Adipose tissue (tissue), 3 donors: ENCODE results near the gene ERC1. TPM values are rescaled to one million over a fixed set of nuclear protein-coding genes. Genes with fewer than 3 reads are reported as not detected.

ENCODE experiments used
- H3K27ac ChIP-seq: one replicate; pipeline ENCODE4 v1.5.1; 2013; ENCODE audit warnings: low read depth, low read length
- WGBS, 3 donors: extraction: QIAGEN DNeasy Blood & Tissue Kit; methylation state at CpG; one replicate each; pipeline ENCODE4 v1.1.7; 2013; 5-methylcytosine and 5-hydroxymethylcytosine counted together
- polyA plus RNA-seq, 3 donors: library from polyadenylated mRNA; stranded (reverse); fragments of 200-250 nt; gene quantifications; one replicate each; pipeline ENCODE4 v1.2.3, GENCODE V29; 2013
- donor health status: healthy with polysubstance abuse.
- donor health status: Bipolar disorder and iron deficiency.
- donor health status: healthy.

The ERC1 gene
- polyA plus RNA-seq, 3 donors, result 4.0 to 16.4 (median 12.8) TPM

DNA sequence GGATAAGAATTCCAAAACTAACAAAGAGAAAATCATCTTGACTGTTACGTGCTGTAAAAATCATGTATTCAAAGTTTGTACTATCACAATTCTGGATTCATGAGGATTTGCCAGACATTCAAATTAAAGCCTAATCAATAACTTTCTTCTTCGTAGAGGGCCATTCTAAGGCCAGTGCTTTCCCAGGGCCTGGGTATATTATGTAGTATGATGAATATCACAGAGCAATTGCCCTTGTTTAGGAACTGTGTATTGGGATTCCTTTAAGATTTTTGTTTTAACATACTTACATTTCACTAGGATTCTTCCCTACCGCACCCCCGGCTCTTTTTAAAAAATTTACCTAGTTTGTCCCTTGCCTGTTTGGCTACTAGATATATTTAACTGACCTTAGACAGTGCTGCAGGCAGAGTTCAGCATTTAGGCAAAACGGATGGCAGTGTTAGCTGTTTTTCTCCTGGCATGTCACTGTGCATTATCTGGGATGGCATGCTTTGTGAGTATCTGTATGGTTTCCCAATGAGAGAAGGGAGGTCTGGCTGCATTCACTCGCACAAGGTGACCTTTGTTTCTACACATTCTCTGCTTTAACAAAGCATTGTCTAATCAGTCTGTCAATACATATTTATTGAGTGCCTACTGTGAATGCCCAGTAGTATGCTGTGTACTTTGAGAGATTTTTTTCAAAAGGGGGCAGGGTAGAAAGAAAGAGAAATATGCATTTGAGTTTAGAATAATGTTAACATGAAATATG, 63.3 kb downstream of the ERC1 start:
- WGBS, 3 donors, result 32 to 79% (median 76%) methylated on average over 6 of the region's 6 CpGs

DNA sequence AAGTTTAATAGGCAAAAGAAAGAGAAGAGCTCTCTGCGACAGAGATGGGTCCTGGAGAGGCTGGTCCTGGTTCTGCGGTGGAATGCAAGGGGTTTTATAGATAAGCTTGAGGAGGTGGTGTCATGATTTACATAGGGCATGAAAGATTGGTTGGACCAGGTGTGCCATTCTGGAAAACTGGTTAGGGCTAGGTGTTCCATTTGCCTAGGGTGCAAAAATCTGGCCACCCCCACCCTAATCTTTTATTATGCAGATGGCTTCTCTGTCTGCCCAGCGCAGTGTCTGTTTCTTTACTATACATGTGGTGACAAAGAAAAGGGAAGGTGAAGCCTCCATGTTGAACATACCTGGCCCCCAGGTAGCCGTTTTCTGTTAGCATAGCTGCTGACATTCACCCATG, 65.4 kb downstream of the ERC1 start:
- H3K27ac ChIP-seq, result no peak overlapping the region
- WGBS, 3 donors, result 88 to 94% (median 91%) methylated on average over 4 of the region's 4 CpGs

More for the DNA sequence above, 63.3 kb downstream of the ERC1 start:
- no peak overlapping the region for H3K27ac ChIP-seq

DNA sequence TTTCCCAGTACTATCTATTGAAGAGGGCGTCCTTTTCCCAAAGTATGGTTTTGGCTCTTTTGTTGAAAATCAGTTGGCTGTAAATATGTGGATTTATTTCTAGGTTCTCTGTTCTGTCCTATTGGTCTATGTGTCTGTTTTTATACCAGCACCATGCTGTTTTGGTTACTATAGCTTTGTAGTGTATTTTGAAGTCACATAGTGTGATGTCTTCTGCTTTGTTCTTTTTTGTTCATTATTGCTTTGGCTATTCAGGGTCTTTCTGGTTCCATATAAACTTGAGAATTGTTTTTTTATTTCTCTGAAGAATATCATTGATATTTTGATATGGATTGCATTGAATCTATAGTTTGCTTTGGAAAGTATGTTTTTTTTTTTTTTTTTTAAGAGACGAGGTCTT, 67.4 kb downstream of the ERC1 start:
- 97 to 100% (median 98%) methylated on average over 2 of the region's 2 CpGs for WGBS, 3 donors

DNA sequence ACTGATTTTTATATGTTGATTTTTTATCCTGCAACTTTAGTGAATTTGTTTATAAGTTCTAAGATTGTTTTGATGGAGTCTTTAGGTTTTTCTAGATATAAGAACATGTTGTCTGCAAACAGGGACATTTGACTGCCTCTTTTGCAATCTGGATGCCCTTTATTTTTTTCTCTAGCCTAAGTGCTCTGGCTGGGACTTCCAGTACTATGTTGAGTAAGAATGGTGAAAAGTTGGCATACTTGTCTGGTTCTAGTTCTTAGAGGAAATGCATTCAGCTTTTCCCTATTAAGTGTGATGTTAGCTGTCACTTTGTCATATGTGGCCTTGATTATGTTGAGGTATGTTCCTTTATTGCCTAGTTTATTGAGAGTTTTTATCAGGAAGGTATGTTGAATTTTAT, 68.1 kb downstream of the ERC1 start:
- H3K27ac ChIP-seq, result no peak overlapping the region

More for the DNA sequence above, 67.4 kb downstream of the ERC1 start:
- H3K27ac ChIP-seq, result no peak overlapping the region

DNA sequence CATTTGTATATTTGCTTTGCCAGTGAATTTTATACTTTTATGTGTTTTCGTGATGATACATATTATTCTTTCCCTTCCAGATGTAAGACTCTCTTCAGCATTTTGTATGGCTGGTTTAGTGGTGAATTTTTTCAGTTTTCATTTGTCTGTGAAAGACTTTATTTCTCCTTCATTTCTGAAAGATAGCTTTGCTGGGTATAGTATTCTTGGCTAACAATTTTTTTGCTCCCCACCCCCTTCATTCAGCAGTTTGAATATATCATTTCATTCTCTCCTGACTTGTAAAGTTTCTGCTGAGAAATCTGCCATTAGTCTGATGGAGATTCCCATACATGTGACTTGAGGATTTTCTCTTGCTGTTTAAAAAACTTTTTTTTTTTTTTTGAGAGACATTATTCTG, 72.8 kb downstream of the ERC1 start:
- 90 to 98% (median 94%) methylated on average over 1 of the region's 1 CpG for WGBS, 3 donors
- H3K27ac ChIP-seq, result no peak overlapping the region

DNA sequence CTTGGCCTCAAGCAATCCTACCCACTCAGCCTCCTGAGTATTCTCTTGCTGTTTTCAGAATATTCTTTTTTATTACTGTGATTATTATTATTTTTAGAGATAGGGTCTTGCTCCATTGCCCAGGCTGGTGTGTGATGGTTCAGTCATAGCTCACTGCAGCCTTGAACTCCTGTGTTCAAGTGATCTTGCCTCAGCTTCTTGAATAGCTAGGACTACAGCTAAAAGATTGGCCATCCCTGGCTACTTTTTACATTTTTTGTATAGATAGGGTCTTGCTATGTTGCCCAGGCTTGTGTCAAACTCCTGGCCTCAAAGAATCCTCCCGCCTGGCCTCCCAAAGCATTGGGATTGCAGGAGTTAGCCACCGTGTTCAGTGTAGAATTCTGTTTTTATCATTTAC, 73.3 kb downstream of the ERC1 start:
- H3K27ac ChIP-seq, result no peak overlapping the region
- 94 to 98% (median 96%) methylated on average over 2 of the region's 2 CpGs for WGBS, 3 donors

DNA sequence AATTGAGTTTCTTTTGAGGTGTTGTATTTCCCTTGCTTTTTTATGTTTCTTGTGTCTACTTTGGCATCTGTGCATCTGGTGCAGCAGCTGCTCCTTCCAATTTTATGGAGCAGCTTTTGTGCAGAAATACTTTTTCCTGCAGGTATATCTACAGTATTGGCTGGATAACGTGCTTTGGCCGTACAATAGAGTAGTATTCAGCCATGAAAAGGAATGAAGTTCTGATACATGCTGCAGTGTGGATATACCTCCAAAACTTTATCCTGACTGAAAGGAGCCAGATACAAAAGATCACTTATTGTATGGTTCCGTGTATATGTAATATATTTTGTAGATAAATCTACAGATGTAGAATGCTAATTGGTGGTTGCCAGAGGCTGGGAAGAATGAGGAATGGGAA, 74.6 kb downstream of the ERC1 start:
- H3K27ac ChIP-seq, result no peak overlapping the region
- 93 to 98% (median 97%) methylated on average over 3 of the region's 3 CpGs for WGBS, 3 donors

DNA sequence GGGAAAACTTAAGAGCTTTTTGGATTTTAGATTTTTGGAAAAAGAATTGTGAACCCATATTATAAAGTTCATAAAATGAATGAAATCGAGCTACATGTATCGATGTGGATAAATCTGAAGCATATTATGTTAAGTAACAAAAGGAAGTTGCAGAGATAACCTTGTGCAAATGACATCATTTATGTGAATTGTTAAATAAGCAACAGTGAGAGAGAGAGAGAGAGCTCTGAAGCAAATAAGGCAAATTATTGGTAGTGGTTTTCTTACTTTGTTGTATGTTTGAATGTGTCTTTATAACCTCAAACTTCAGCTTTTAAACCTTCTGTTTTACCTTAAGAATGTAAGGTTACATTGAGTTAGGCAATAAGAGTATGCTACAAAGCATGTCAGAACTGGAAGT, 78.8 kb downstream of the ERC1 start:
- WGBS, 3 donors, result 76 to 87% (median 76%) methylated on average over 2 of the region's 2 CpGs
- no peak overlapping the region for H3K27ac ChIP-seq

DNA sequence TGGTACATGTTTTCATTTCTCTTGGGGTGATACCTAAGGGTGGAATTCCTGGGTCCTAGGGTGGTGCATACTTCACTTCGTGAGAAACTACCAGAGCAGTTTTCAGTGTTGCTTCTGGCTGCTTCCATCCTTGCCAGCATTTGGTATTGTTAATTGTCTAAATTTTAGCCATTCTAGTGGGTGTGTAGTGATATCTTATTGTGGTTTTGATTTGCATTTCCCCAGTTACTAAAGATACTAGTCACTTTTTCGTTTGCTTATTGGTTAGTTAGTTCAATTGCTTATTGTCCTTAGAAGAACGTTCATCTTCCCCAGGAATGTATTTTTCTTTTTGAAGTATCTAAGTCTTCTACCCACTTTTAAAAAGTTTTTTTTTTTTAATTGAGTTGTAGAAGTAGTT, 80.2 kb downstream of the ERC1 start:
- no peak overlapping the region for H3K27ac ChIP-seq
- 78 to 84% (median 80%) methylated on average over 3 of the region's 3 CpGs for WGBS, 3 donors

DNA sequence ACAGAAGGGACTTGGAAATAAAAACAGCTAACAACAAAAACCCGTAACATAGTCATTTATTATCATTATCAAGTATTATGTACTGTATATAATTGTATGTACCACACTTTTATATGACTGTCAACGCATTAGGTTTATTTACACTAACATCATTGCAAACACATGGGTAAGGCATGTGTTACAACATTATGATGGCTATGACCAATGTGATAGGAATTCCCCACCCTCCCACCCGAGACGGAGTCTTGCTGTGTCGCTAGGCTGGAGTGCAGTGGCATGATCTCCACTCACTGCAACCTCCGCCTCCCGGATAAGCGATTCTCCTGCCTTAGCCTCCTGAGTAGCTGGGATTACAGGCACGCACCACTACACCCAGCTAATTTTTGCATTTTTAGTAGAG, 82.6 kb downstream of the ERC1 start:
- WGBS, 3 donors, result 96 to 97% (median 97%) methylated on average over 9 of the region's 9 CpGs
- H3K27ac ChIP-seq, result no peak overlapping the region

DNA sequence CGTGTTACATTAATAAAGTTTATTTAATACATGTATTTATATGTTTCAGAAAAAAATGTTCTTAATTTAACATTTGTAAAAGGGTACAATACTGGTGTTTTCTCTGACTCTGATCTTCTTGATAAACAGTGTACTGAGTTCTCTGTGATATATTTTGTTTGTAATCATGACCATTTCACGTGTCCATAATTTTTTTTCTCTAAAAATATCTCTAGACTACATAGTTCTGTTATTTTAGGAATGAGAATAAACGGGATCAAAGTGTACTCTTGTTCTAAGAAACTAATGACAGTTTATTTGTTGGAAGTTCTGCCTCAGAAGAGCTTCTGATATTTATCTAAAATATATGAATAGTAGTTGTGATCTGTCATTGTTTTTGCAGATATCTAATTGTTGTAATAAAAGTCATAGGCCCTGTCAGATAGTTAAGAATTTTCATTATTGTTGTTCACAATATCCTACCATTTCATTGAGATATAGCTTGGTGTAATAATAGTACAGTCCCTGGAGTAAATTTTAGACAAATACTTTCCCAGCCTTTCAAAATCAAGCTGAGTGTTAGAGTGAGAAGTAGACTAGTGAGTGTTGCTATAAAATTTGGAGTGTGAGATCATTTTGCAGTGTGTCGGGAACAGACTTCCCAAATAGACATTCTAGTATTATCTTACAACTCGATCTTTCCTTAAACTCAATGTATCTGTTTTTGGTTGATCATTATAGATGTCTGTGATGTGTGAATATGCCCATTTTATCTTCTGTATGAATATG, 86.2 kb downstream of the ERC1 start:
- WGBS, 3 donors, result 60 to 65% (median 60%) methylated on average over 5 of the region's 5 CpGs
- H3K27ac ChIP-seq, result no peak overlapping the region

DNA sequence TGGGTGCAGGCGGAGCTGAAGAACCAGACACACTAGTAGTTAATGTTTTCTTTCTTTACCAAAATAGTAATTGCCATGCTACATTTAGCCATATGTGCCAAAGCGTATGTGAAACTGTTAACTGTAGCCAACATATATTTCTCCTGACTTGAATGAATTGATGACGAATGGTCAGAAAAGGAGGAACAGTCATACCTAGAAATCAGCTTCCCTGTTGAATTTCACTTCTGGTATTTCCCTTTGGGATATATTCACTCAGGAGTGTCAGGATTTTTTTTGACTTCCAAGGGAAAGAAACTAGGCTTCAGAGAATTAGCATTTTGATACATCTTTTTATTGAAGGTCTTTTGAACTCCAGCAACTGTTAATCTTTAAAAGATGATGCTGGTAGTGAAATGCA, 87.0 kb downstream of the ERC1 start:
- WGBS, 3 donors, result 82 to 89% (median 85%) methylated on average over 3 of the region's 3 CpGs
- no peak overlapping the region for H3K27ac ChIP-seq

DNA sequence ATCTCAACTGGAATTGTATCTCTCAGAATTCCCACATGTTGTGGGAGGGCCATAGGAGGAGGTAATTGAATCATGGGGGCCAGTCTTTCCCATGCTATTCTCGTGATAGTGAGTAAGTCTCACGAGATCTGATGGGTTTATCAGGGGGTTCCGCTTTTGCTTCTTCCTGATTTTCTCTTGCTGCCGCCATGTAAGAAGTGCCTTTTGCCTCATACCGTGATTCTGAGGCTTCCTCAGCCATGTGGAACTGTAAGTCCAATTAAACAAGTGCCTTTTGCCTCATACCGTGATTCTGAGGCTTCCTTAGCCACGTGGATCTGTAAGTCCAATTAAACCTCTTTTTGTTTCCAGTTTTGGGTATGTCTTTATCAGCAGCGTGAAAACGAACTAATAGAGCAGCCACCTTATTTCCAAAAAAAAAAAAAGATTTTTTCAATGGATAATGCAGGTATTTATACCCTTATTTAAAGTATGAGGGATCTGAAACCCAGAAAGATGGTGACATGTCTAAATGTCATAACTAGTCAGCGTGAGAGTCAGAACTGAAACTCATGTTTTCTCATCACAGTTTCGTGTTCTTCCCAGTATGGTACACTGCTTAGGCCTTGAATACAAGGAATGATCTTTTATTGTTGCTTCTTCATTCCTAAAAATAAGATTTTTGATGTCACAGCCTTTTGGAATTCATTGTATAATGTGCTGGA, 89.6 kb downstream of the ERC1 start:
- H3K27ac ChIP-seq, result no peak overlapping the region
- WGBS, 3 donors, result 91 to 94% (median 92%) methylated on average over 11 of the region's 11 CpGs

DNA sequence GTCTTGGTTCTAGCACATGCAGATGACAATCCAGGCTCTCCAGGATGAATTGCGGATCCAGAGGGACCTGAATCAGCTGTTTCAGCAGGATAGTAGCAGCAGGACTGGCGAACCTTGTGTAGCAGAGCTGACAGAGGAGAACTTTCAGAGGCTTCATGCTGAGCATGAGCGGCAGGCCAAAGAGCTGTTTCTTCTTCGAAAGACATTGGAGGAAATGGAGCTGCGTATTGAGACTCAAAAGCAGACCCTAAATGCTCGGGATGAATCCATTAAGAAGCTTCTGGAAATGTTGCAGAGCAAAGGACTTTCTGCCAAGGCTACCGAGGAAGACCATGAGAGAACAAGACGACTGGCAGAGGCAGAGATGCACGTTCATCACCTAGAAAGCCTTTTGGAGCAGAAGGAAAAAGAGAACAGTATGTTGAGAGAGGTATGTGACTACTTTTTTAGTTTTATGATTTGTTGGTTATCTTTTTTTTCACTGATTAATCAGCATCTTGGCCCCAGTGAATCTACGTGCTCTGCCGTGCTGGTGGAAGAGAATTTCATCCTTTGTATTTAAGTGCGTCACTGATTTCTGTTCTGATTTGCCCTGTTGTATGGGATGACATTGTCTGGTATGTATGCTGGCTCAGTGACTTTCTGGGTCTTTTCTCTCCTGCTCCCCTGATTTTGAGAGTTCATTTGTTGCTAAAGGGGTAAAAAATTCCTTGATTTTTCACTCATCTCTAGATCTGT, 92.3 kb downstream of the ERC1 start:
- 62 to 82% (median 65%) methylated on average over 12 of the region's 12 CpGs for WGBS, 3 donors
- no peak overlapping the region for H3K27ac ChIP-seq

DNA sequence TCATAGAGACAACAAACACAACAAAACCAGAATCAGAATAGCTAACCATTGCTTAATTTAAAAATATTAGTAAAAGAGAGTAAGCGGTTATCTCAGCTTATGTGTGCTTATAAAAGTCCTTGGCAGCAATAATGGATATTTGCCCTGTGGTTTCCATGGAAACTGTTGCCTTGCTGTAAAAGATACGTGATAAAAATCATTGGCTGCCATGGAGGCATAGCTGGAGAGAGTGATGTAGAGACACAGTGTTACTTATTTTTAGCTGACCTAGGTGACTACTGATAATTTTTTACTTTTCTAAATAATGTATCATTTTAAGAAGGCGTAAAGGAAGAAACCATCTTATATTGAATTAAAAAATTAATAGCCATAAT, 92.9 kb downstream of the ERC1 start:
- WGBS, 3 donors, result 12 to 70% (median 62%) methylated on average over 3 of the region's 3 CpGs
- no peak overlapping the region for H3K27ac ChIP-seq

DNA sequence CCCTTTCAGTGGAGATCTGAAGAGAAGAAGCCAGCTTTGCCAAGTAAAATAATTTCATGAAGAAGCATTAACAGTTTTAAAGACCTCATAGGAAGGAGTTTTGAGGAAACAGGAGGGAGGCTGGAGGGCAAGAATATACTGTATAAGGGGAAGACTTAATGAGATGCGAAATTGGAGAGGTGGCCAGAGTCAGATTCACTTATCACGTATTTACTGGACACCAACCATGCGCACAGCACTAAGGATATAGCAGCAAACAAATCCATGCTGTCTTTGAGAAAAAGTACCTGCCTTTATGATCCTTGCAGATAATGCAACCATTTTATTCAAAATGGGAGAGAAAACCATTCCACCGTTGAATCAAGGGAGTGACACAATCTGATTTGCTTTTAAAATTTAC, 100.3 kb downstream of the ERC1 start:
- 65 to 86% (median 80%) methylated on average over 4 of the region's 4 CpGs for WGBS, 3 donors

DNA sequence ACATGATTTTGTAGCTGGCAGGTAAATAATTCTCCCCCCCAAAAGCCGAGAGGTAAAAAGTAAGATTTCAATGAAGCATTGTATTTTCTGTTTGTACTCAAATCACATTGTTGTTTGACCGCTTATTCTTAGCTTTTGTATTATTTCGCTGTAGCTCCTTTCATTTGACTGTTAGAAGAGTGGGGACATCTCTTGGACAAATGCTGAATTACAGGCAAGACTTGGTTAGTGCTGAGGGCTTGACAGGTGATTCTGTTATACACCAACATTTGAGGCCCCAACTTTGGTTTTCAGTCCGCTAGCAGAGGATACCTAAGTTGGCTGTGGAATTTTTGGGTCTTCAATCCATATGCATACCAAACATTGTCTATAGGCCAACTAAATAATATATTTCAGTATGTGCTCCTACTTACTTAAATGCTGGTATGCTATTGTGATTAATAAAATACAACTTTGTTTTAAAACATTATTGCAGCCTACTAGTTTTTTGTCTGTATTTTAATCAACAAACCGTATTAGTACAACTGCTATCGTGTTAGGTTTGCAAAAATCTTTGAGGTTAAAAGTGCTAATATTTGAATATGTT, 102.2 kb downstream of the ERC1 start:
- 32 to 44% (median 39%) methylated on average over 6 of the region's 6 CpGs for WGBS, 3 donors

More for the DNA sequence above, 100.3 kb downstream of the ERC1 start:
- no peak overlapping the region for H3K27ac ChIP-seq

DNA sequence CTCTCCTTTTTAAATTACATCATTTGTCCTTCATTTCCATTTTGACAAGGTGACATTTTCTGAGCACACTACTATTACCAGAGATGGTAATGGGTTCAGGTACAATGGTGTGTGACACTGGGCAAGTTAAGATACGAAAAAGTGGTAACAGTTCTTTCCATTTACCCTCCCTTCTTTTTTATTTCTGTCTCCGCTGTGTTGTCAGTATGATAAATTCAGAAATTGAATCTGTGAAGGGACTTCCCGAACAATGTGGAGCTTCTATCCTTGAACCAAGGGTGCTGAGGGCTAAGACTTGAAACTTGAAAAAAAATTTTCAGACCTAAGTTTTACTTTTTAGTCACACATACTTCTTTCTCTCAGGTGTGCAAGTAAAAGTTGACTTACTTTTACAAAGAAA, 103.7 kb downstream of the ERC1 start:
- WGBS, 3 donors, result 92 to 97% (median 97%) methylated on average over 3 of the region's 3 CpGs
- H3K27ac ChIP-seq, result no peak overlapping the region

More for the DNA sequence above, 102.2 kb downstream of the ERC1 start:
- H3K27ac ChIP-seq, result no peak overlapping the region
